ENCODE results near the gene IL16. TPM values are rescaled to one million over a fixed set of nuclear protein-coding genes. Genes with fewer than 3 reads are reported as not detected.

IL16 gene
- total RNA-seq, 2 donors from 2014 or later, result 11.1 to 17.1 TPM

DNA sequence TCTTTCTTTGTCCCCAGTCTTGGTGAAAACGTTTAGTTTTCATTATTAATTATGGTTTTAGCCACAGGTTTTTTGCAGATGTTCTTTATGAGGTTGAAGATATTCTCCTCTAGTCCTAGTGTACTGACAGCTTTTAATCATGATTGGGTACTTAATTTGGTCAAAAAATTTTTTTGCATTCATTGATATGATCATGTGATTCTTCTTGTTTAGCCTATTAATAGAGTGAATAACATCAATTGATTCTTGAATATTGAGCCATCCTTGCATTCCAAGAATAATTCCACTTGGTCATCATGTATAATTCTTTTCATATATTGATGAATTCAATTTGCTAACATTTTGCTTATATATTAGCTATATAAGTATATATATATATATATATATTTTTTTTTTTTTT, 46.1 kb downstream of the IL16 start:
- Histone ChIP-seq H3K4me3 (no peak overlapping the region), H3K4me1 (ENCODE audit: control insufficient read depth in 1 of 2, low read depth in 2 of 2) (no peaks in the 10 kb centered on the region), H3K9me3 (peaks cover 4% of the 10 kb centered on the region), H3K36me3 (no peaks in the 10 kb centered on the region), H3K27ac (no peak overlapping the region), H3K27me3 (replicated peaks; ENCODE audit: insufficient read depth) (no peaks in the 10 kb centered on the region)
- TF ChIP-seq, protein P1, sequence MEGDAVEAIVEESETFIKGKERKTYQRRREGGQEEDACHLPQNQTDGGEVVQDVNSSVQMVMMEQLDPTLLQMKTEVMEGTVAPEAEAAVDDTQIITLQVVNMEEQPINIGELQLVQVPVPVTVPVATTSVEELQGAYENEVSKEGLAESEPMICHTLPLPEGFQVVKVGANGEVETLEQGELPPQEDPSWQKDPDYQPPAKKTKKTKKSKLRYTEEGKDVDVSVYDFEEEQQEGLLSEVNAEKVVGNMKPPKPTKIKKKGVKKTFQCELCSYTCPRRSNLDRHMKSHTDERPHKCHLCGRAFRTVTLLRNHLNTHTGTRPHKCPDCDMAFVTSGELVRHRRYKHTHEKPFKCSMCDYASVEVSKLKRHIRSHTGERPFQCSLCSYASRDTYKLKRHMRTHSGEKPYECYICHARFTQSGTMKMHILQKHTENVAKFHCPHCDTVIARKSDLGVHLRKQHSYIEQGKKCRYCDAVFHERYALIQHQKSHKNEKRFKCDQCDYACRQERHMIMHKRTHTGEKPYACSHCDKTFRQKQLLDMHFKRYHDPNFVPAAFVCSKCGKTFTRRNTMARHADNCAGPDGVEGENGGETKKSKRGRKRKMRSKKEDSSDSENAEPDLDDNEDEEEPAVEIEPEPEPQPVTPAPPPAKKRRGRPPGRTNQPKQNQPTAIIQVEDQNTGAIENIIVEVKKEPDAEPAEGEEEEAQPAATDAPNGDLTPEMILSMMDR (IDR thresholded peaks at IDR 0.05), result no peak
- no peak for ATAC-seq (ENCODE audit: insufficient number of reproducible peaks, low FRiP score, low read depth)
- DNase-seq (ENCODE audit: low spot score), result no peak

DNA sequence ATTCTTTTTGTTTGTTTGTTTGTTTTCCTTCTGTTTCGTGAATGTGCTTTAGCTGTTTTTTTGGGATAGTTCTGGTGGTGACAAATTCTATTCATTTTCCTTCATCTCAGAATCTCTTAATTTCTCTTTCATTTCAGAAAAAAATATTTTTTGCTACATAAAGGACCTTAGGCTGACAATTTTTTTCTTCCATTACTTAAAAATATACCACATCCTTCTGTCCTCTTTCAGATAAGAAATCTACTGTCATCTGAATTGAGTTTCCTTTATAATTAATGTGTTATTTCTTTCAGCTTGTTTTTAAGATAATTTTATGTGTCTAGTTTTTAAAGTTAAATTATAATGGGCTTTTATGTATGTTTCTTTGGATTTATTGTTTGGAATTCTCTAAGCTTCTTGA, 47.6 kb downstream of the IL16 start:
- H3K4me3 ChIP-seq, result no peak overlapping the region
- H3K36me3 ChIP-seq, result no peaks in the 10 kb centered on the region
- H3K9me3 ChIP-seq, result peaks cover 4% of the 10 kb centered on the region
- no peak overlapping the region for H3K27ac ChIP-seq
- H3K4me1 ChIP-seq (ENCODE audit: control insufficient read depth in 1 of 2, low read depth in 2 of 2), result no peaks in the 10 kb centered on the region
- no peaks in the 10 kb centered on the region for H3K27me3 ChIP-seq (replicated peaks; ENCODE audit: insufficient read depth)
- TF ChIP-seq, protein P1 (IDR thresholded peaks at IDR 0.05), result no peak
- no peak for ATAC-seq (ENCODE audit: insufficient number of reproducible peaks, low FRiP score, low read depth)
- DNase-seq (ENCODE audit: low spot score), result no peak

DNA sequence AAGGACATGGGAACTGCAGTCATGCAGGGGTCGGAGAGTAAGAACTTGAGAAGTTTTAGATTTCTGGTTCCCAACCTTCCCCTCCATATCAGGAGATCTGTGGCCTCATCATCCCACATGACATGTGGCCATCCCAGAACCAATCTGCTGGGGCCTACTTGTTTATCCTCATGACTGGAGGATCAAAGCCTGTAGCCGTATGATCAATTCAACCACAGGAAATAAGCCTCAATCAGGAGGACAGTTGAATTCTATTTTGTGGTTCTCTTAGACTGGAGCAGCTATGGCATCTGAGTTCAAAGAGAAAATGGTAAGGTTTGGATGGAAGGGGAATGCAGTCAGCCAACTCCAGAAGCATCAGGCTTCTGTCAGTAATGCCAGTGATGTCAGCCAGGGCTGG, 57.2 kb downstream of the IL16 start:
- Histone ChIP-seq H3K4me3 (no peak overlapping the region), H3K36me3 (no peaks in the 10 kb centered on the region), H3K9me3 (no peaks in the 10 kb centered on the region), H3K4me1 (ENCODE audit: control insufficient read depth in 1 of 2, low read depth in 2 of 2) (no peaks in the 10 kb centered on the region), H3K27me3 (replicated peaks; ENCODE audit: insufficient read depth) (no peaks in the 10 kb centered on the region), H3K27ac (no peak overlapping the region)
- ATAC-seq (ENCODE audit: insufficient number of reproducible peaks, low FRiP score, low read depth) (no peak), DNase-seq (ENCODE audit: low spot score) (no peak)
- TF ChIP-seq, protein P1 (IDR thresholded peaks at IDR 0.05), result no peak

DNA sequence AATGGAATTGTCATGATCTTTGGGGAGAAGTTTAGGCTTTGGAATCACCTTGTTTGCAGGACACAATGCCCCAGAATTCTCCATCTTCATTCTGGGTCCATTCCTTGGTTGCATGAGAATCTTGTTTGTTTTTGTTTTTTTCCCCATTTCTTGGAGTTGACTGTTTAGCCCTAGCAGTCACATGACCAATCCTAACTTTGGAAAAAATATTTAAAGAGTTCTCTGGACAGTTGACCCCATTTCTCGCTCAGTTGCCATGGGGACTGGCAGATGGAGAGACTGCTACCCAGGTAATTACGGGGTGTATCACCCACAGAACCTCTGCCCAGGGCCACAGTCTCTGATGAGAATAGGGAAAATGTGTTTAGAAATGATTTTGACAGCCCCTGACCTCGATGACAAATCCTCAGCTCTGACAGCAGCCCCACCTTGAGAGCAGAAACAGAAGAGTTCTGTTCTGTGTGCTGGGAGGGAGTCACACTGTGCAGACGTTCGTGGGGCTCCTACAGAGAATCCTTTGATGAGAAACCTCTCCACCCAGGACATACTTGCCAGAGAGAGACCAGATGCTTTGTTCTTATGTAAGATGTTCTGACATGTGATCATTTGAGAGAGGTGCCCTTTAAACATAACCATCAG, 57.7 kb downstream of the IL16 start:
- Histone ChIP-seq H3K36me3 (no peaks in the 10 kb centered on the region), H3K27me3 (replicated peaks; ENCODE audit: insufficient read depth) (no peaks in the 10 kb centered on the region), H3K4me3 (no peak overlapping the region), H3K9me3 (no peaks in the 10 kb centered on the region), H3K27ac (no peak overlapping the region), H3K4me1 (ENCODE audit: control insufficient read depth in 1 of 2, low read depth in 2 of 2) (no peaks in the 10 kb centered on the region)
- ATAC-seq (ENCODE audit: insufficient number of reproducible peaks, low FRiP score, low read depth) (no peak), DNase-seq (ENCODE audit: low spot score) (no peak)
- TF ChIP-seq, protein P1 (IDR thresholded peaks at IDR 0.05), result no peak

DNA sequence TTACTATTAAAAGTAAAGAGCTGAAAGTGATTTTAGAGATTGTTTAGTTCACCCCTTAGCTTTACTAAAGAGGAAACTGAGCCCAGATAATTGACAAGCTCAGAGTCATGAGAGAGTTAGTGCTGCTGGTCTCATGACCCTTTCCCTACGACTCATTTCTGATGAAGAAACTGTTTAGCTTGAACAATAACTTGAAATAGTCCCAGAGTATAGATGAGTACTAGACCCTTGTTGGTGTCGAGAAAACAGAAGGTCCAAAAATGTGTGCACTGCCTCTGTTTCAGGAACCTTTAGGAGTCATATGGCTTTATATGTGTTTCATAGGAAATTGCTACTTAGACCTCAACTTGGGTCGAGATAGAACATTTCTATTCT, 58.2 kb downstream of the IL16 start:
- H3K4me1 ChIP-seq (ENCODE audit: control insufficient read depth in 1 of 2, low read depth in 2 of 2), result no peaks in the 10 kb centered on the region
- no peak overlapping the region for H3K27ac ChIP-seq
- no peaks in the 10 kb centered on the region for H3K27me3 ChIP-seq (replicated peaks; ENCODE audit: insufficient read depth)
- TF ChIP-seq, protein P1 (IDR thresholded peaks at IDR 0.05), result no peak
- no peaks in the 10 kb centered on the region for H3K9me3 ChIP-seq
- H3K36me3 ChIP-seq, result no peaks in the 10 kb centered on the region
- no peak for ATAC-seq (ENCODE audit: insufficient number of reproducible peaks, low FRiP score, low read depth)
- no peak overlapping the region for H3K4me3 ChIP-seq
- DNase-seq (ENCODE audit: low spot score), result no peak
